ENCODE results near the gene CRISP3.

Gene CRISP3, protein sequence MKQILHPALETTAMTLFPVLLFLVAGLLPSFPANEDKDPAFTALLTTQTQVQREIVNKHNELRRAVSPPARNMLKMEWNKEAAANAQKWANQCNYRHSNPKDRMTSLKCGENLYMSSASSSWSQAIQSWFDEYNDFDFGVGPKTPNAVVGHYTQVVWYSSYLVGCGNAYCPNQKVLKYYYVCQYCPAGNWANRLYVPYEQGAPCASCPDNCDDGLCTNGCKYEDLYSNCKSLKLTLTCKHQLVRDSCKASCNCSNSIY

DNA sequence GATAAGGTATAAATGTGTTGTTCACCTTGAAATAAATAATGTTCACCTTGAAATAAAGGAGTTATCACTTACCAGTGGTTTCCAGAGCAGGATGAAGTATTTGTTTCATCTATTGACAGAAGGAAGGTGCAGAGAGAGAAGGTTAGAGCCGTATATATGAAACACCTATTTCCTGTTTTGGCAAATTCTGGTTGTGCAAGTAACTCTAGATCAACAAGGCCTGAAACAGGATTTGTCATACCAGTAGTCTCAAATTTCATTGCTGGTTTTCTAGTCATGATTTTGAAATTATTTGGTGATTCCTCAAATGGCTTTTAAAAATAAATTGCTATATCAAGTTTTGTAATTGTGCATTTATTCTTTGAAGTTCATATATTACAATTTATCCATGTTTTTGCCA, at the start of gene CRISP3:
TSS of gene CRISP3 (minus strand) at position 130 of the 400 bp plus-strand sequence. CDS start at position 109, 21 bp downstream.
- Histone ChIP-seq H3K36me3 (no peaks in the 10 kb centered on the region), H3K4me3 (ENCODE audit: low read depth in 1 of 2, low read length in 1 of 2) (peak within 1 kb of the TSS; percentile 42 to 50), H3K27me3 (no peaks in the 10 kb centered on the region), H3K27ac (peak within 1 kb of the TSS; percentile 77), H3K9me3 (no peaks in the 10 kb centered on the region), H3K4me1 (ENCODE audit: control insufficient read depth in 1 of 2, insufficient read depth in 1 of 2, low read depth in 1 of 2, low read length in 1 of 2) (peaks cover 56 to 79% of the 10 kb centered on the region in 2 experiments)
- TF ChIP-seq, protein P1, sequence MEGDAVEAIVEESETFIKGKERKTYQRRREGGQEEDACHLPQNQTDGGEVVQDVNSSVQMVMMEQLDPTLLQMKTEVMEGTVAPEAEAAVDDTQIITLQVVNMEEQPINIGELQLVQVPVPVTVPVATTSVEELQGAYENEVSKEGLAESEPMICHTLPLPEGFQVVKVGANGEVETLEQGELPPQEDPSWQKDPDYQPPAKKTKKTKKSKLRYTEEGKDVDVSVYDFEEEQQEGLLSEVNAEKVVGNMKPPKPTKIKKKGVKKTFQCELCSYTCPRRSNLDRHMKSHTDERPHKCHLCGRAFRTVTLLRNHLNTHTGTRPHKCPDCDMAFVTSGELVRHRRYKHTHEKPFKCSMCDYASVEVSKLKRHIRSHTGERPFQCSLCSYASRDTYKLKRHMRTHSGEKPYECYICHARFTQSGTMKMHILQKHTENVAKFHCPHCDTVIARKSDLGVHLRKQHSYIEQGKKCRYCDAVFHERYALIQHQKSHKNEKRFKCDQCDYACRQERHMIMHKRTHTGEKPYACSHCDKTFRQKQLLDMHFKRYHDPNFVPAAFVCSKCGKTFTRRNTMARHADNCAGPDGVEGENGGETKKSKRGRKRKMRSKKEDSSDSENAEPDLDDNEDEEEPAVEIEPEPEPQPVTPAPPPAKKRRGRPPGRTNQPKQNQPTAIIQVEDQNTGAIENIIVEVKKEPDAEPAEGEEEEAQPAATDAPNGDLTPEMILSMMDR (IDR thresholded peaks at IDR 0.05) = no peak

DNA sequence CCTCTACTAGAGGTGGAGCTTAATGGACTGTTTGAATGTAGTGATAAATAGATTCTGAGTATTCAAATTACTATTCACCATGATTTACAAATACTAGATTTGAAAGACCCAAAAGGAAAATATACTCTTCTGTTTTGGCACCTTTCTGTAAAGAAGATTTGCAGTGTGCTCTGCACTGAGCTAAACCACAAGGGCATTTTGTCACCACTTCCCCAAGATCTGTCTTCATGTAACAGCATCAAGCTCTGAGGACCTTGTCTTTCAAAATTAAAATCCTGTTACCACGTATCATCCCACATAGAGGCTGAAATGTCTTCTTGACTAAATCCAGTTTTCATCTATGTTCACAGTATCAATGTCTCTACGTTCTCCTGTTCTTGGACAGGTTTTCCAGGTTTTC, 46.2 kb upstream of the CRISP3 start:
- peaks cover 31 to 36% of the 10 kb centered on the region in 2 experiments for H3K4me1 ChIP-seq (ENCODE audit: control insufficient read depth in 1 of 2, insufficient read depth in 1 of 2, low read depth in 1 of 2, low read length in 1 of 2)
- H3K27me3 ChIP-seq = no peaks in the 10 kb centered on the region
- H3K36me3 ChIP-seq = no peaks in the 10 kb centered on the region
- H3K4me3 ChIP-seq (ENCODE audit: low read depth in 1 of 2, low read length in 1 of 2) = no peak overlapping the region
- TF ChIP-seq, protein P1 (IDR thresholded peaks at IDR 0.05) = no peak
- H3K9me3 ChIP-seq = no peaks in the 10 kb centered on the region
- peak overlapping the region; percentile 68 for H3K27ac ChIP-seq

DNA sequence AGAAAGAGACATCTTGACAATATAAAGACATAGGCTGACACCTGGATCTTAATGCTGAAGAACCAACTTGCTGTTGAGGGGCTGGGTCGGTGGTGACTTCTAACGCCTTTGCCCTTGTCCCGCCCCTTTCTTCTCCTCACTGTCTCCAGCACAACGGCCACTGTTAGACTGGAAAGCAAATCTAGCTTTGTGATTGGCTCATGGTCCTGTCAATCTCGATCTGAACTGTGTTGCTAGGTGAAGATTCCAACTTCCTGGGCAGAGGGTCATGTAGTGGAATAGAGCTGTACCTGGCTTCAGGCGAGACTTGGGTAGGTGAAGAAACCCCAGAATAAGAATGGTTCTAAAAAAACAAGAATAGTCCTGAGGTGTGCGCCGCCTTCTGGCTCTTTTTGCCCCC, 43.0 kb upstream of the CRISP3 start, which contains the start of gene PGK2:
TSS of gene PGK2 (minus strand) at position 110 of the 400 bp plus-strand sequence. CDS start at position 12, 98 bp downstream.
- H3K4me3 ChIP-seq (ENCODE audit: low read depth in 1 of 2, low read length in 1 of 2) = no peak within 1 kb of the TSS
- peaks cover 31 to 36% of the 10 kb centered on the region in 2 experiments for H3K4me1 ChIP-seq (ENCODE audit: control insufficient read depth in 1 of 2, insufficient read depth in 1 of 2, low read depth in 1 of 2, low read length in 1 of 2)
- TF ChIP-seq, protein P1 (IDR thresholded peaks at IDR 0.05) = no peak
- no peaks in the 10 kb centered on the region for H3K36me3 ChIP-seq
- H3K27ac ChIP-seq = no peak within 1 kb of the TSS
- no peaks in the 10 kb centered on the region for H3K27me3 ChIP-seq
- no peaks in the 10 kb centered on the region for H3K9me3 ChIP-seq

DNA sequence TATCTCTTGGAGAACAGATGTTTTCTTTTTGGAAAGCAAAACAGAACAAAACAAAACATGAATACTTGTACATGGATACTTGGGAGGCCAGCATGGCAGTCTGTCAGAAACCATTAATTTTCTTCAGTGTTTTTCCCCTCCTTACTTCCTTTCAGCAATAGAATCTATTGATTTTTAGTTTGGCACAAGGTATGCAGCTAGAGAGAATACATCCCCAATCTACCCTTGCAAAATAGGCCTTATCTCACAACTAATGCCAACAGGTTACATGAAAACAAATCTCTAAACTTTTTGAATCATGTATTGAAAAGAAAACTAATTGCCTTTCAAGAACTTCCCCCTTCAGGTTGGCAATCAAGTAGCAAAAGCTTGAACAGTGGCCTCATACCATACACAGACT, 40.1 kb upstream of the CRISP3 start:
- TF ChIP-seq, protein P1 (IDR thresholded peaks at IDR 0.05) = no peak
- H3K4me3 ChIP-seq (ENCODE audit: low read depth in 1 of 2, low read length in 1 of 2) = no peak overlapping the region
- H3K36me3 ChIP-seq = no peaks in the 10 kb centered on the region
- no peaks in the 10 kb centered on the region for H3K27me3 ChIP-seq
- H3K9me3 ChIP-seq = no peaks in the 10 kb centered on the region
- peaks cover 12 to 17% of the 10 kb centered on the region in 2 experiments for H3K4me1 ChIP-seq (ENCODE audit: control insufficient read depth in 1 of 2, insufficient read depth in 1 of 2, low read depth in 1 of 2, low read length in 1 of 2)
- H3K27ac ChIP-seq = no peak overlapping the region

DNA sequence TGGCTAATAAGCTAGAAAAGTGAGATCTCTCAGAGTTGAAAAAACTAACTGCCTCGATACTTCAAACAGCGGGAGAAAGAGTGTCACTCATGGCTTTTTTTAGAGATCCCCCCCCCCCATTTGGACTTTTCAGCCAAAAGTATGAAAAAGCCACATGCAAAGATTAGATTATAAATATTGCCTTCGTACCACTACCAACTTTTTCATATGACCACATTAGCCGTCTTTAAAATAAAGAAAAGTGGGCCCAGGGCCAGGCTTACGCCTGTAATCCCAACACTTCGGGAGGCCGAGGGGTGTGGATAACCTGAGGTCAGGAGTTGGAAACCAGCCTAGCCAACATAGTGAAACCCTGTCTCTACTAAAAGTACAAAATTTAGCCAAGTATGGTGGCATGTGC, 38.5 kb upstream of the CRISP3 start:
- Histone ChIP-seq H3K4me1 (ENCODE audit: control insufficient read depth in 1 of 2, insufficient read depth in 1 of 2, low read depth in 1 of 2, low read length in 1 of 2) (peaks cover 11 to 18% of the 10 kb centered on the region in 2 experiments), H3K36me3 (no peaks in the 10 kb centered on the region), H3K27ac (no peak overlapping the region), H3K4me3 (ENCODE audit: low read depth in 1 of 2, low read length in 1 of 2) (no peak overlapping the region), H3K9me3 (no peaks in the 10 kb centered on the region), H3K27me3 (no peaks in the 10 kb centered on the region)
- TF ChIP-seq, protein P1 (IDR thresholded peaks at IDR 0.05) = no peak
